Measurements from ENCODE around the gene CCDC57. TPM values are rescaled to one million over a fixed set of nuclear protein-coding genes. Genes with fewer than 3 reads are reported as not detected.

CCDC57 gene
- total and polyA plus RNA-seq, 3 experiments from 2014 or later: 39.2 to 77.6 (median 69.8) TPM

- H3K4me1 Mint-ChIP-seq: no peaks in the 10 kb centered on the region
- no peaks in the 10 kb centered on the region for H3K27me3 ChIP-seq (ENCODE audit: insufficient read depth, low read length, poor library complexity, severe bottlenecking)
- H3K4me1 ChIP-seq (ENCODE audit: insufficient read depth, low read length): no peaks in the 10 kb centered on the region
- no peak for DNase-seq
- CTCF ChIA-PET: no interaction called here
- no peaks in the 10 kb centered on the region for H3K27me3 Mint-ChIP-seq
- peaks cover 9% of the 10 kb centered on the region for H3K36me3 ChIP-seq (ENCODE audit: insufficient read depth, low read length)
- H3K4me3 ChIP-seq (ENCODE audit: low read length): no peak overlapping the region
- POLR2A ChIA-PET: no interaction called here
- H3K36me3 Mint-ChIP-seq: peaks cover 0 to 58% (median 2%) of the 10 kb centered on the region in 3 donors
- no peaks in the 10 kb centered on the region for H3K9me3 ChIP-seq (ENCODE audit: low read length)
- H3K27ac ChIP-seq (ENCODE audit: low read depth, low read length): no peak overlapping the region
- no peaks in the 10 kb centered on the region for H3K9me3 Mint-ChIP-seq
- H3K27ac Mint-ChIP-seq: no peak overlapping the region
- H3K4me3 Mint-ChIP-seq: no peak overlapping the region
These were observed 131.7 kb downstream of the CCDC57 start for GRCh38 chr17:82080789-82081464.

DNA sequence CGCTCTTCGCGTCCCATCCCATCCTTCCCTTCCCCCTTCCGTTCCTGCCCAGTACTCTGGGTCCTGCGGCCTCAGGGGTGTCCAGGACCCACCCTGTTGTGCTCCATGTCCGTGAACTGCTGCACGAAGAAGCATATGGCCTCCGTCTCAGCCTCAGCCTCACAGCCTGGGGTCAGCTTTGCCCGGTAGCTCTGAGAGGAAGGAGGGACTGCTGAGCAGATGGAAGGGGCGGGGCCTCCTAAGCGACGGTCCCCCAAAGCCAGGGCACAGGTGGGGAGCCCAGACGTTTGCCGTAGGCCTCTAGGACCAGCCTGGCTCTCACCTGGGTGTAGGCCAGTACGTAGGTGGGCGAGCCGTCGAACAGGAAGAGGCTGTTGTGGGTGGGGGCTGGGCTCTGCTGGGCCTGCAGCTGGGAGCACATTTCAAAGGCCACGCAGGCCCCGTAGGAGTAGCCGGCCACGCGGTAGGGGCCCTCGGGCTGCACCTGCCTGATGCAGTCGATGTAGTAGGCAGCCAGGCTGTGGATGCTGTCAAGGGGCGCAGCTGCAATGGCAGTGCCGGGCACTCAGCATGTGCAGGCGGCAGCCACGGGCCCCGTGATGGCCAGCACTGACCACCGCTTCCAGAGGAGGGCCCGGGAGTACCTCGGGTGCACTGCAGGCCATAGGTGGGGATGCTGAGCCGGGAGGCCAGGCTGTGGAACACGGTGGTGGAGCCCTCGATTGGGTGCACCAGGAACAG is 132.4 kb downstream of the CCDC57 start:
- no peaks in the 10 kb centered on the region for H3K27me3 ChIP-seq (ENCODE audit: insufficient read depth, low read length, poor library complexity, severe bottlenecking)
- H3K36me3 ChIP-seq (ENCODE audit: insufficient read depth, low read length): peaks cover 9% of the 10 kb centered on the region
- H3K4me1 ChIP-seq (ENCODE audit: insufficient read depth, low read length): no peaks in the 10 kb centered on the region
- CTCF ChIA-PET: no interaction called here
- Mint-ChIP-seq H3K27me3 (no peaks in the 10 kb centered on the region), H3K27ac (no peak overlapping the region), H3K36me3 (peaks cover 0 to 55% (median 2%) of the 10 kb centered on the region in 3 donors), H3K4me1 (no peaks in the 10 kb centered on the region), H3K9me3 (no peaks in the 10 kb centered on the region), H3K4me3 (no peak overlapping the region)
- no peak overlapping the region for H3K27ac ChIP-seq (ENCODE audit: low read depth, low read length)
- no peak overlapping the region for H3K4me3 ChIP-seq (ENCODE audit: low read length)
- POLR2A ChIA-PET: no interaction called here
- H3K9me3 ChIP-seq (ENCODE audit: low read length): no peaks in the 10 kb centered on the region
- no peak for DNase-seq

- H3K36me3 Mint-ChIP-seq: peaks cover 0 to 49% (median 2%) of the 10 kb centered on the region in 3 donors
- H3K4me3 ChIP-seq (ENCODE audit: low read length): no peak overlapping the region
- H3K9me3 Mint-ChIP-seq: no peaks in the 10 kb centered on the region
- no peaks in the 10 kb centered on the region for H3K4me1 ChIP-seq (ENCODE audit: insufficient read depth, low read length)
- H3K4me1 Mint-ChIP-seq: no peaks in the 10 kb centered on the region
- no peaks in the 10 kb centered on the region for H3K27me3 Mint-ChIP-seq
- ChIA-PET POLR2A (interaction anchor here (0.6 kb wide), 1 partner anchor 47 kb away, joined by 4 read pairs; no protein-coding TSS in a partner anchor), CTCF (no interaction called here)
- no peaks in the 10 kb centered on the region for H3K9me3 ChIP-seq (ENCODE audit: low read length)
- DNase-seq: no peak
- H3K27me3 ChIP-seq (ENCODE audit: insufficient read depth, low read length, poor library complexity, severe bottlenecking): no peaks in the 10 kb centered on the region
- no peak overlapping the region for H3K4me3 Mint-ChIP-seq
- H3K27ac Mint-ChIP-seq: no peak overlapping the region
- H3K27ac ChIP-seq (ENCODE audit: low read depth, low read length): no peak overlapping the region
- H3K36me3 ChIP-seq (ENCODE audit: insufficient read depth, low read length): peaks cover 5% of the 10 kb centered on the region
These were observed 133.5 kb downstream of the CCDC57 start for GRCh38 chr17:82079001-82079677.

GRCh38 chr17:82078433-82078832 is 134.2 kb downstream of the CCDC57 start:
- no peak for DNase-seq
- H3K27ac ChIP-seq (ENCODE audit: low read depth, low read length): no peak overlapping the region
- POLR2A ChIA-PET: no interaction called here
- CTCF ChIA-PET: no interaction called here
- no peaks in the 10 kb centered on the region for H3K9me3 ChIP-seq (ENCODE audit: low read length)
- H3K4me3 ChIP-seq (ENCODE audit: low read length): no peak overlapping the region
- no peaks in the 10 kb centered on the region for H3K27me3 Mint-ChIP-seq
- no peak overlapping the region for H3K27ac Mint-ChIP-seq
- peak overlapping the region in 1 of 7 donors; percentile 75 for H3K4me3 Mint-ChIP-seq
- peaks cover 0 to 43% (median 2%) of the 10 kb centered on the region in 3 donors for H3K36me3 Mint-ChIP-seq
- H3K9me3 Mint-ChIP-seq: no peaks in the 10 kb centered on the region
- H3K36me3 ChIP-seq (ENCODE audit: insufficient read depth, low read length): peaks cover 5% of the 10 kb centered on the region
- H3K27me3 ChIP-seq (ENCODE audit: insufficient read depth, low read length, poor library complexity, severe bottlenecking): no peaks in the 10 kb centered on the region
- H3K4me1 Mint-ChIP-seq: no peaks in the 10 kb centered on the region
- H3K4me1 ChIP-seq (ENCODE audit: insufficient read depth, low read length): no peaks in the 10 kb centered on the region

DNA sequence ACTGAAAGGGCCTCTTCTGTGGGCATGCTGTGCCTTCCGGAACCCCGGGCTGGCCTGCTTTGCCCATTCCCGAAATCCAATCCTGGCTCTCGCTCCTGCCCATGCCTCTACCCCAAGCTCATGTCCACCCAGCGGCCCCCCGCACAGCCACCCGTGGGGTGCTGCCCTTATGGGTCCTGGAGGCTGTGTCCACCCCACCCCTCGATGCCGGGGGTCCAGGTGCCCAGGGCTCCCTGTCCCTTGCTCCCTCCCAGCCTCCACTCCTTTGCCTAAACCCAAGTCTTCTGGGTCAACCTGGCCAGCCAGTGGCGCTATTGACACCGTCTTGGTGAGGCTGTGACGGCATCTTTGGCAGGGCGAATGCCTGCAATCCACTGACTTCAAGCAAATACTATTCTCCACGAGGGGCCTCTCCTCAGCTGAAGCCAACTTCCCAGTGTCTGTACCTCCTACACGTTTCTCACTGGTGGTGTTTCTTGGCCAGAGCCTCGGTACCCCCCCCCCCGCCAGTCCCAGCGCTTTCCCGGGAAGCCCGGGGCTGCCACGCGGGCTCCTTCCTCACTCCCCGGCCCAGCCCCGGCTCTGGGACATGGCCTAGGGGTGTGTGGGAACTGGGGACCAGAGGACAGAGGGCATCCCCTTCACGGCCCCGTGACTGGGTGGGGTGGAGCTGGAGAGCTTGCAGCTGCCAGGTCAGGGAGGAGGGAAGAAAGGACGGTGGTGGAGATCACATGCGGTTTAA is 134.9 kb downstream of the CCDC57 start:
- Histone ChIP-seq H3K27me3 (ENCODE audit: insufficient read depth, low read length, poor library complexity, severe bottlenecking) (no peaks in the 10 kb centered on the region), H3K4me3 (ENCODE audit: low read length) (no peak overlapping the region), H3K4me1 (ENCODE audit: insufficient read depth, low read length) (no peaks in the 10 kb centered on the region), H3K9me3 (ENCODE audit: low read length) (no peaks in the 10 kb centered on the region), H3K36me3 (ENCODE audit: insufficient read depth, low read length) (peaks cover 5% of the 10 kb centered on the region), H3K27ac (ENCODE audit: low read depth, low read length) (no peak overlapping the region)
- Mint-ChIP-seq H3K36me3 (peaks cover 0 to 37% (median 2%) of the 10 kb centered on the region in 3 donors), H3K27ac (peak overlapping the region in 1 of 8 donors; percentile 68), H3K4me3 (peak overlapping the region in 1 of 7 donors; percentile 75), H3K4me1 (no peaks in the 10 kb centered on the region), H3K9me3 (no peaks in the 10 kb centered on the region), H3K27me3 (no peaks in the 10 kb centered on the region)
- ChIA-PET POLR2A (no interaction called here), CTCF (no interaction called here)
- DNase-seq: no peak

GRCh38 chr17:82076785-82077591 is 135.7 kb downstream of the CCDC57 start:
- H3K9me3 Mint-ChIP-seq: no peaks in the 10 kb centered on the region
- ChIA-PET POLR2A (interaction anchor here (0.7 kb wide), 1 partner anchor 11 kb away, joined by 3 read pairs; no protein-coding TSS in a partner anchor), CTCF (no interaction called here)
- H3K4me1 ChIP-seq (ENCODE audit: insufficient read depth, low read length): no peaks in the 10 kb centered on the region
- no peaks in the 10 kb centered on the region for H3K4me1 Mint-ChIP-seq
- no peak for DNase-seq
- peak overlapping the region in 1 of 7 donors; percentile 61 for H3K4me3 Mint-ChIP-seq
- H3K4me3 ChIP-seq (ENCODE audit: low read length): no peak overlapping the region
- H3K27me3 Mint-ChIP-seq: no peaks in the 10 kb centered on the region
- H3K36me3 ChIP-seq (ENCODE audit: insufficient read depth, low read length): peaks cover 5% of the 10 kb centered on the region
- H3K27ac Mint-ChIP-seq: no peak overlapping the region
- H3K36me3 Mint-ChIP-seq: peaks cover 0 to 30% (median 2%) of the 10 kb centered on the region in 3 donors
- no peaks in the 10 kb centered on the region for H3K27me3 ChIP-seq (ENCODE audit: insufficient read depth, low read length, poor library complexity, severe bottlenecking)
- no peaks in the 10 kb centered on the region for H3K9me3 ChIP-seq (ENCODE audit: low read length)
- H3K27ac ChIP-seq (ENCODE audit: low read depth, low read length): no peak overlapping the region

DNA sequence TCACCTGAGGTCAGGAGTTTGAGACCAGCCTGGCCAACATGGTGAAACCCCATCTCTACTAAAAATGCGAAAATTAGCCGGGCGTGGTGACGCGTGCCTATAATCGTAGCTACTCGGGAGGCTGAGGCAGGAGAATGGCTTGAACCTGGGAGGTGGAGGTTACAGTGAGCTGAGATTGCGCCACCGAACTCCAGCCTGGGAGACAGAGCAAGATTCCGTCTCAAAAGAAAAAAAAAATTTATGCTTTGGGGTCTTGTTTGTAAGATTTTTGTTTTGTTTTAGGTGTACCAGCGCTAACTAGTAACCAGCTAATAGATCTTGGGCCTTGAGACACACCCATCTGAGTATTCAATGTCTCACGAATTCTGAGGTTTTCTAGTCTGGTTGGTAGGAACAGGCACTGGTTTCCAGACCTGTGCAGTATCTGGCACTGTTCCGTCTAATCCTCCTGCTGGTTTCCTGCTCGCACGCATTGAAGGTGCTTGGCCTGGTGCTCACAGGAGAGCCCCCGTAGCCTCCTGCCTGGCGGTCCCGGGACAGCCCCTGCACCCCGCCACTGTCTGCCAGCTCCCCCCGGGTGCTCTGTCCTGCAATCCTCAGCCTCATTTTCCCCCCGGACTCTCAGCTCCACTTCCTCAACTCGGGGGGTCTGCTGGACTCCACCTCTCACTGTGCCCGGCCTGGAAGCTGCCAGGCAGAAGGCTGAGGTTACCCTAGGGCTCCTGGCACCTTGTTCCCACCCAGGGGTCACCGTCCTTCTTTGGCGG is 136.4 kb downstream of the CCDC57 start:
- ChIA-PET POLR2A (interaction anchor here (0.7 kb wide), 1 partner anchor 10 kb away, joined by 3 read pairs; no protein-coding TSS in a partner anchor), CTCF (no interaction called here)
- H3K9me3 ChIP-seq (ENCODE audit: low read length): no peaks in the 10 kb centered on the region
- no peaks in the 10 kb centered on the region for H3K4me1 ChIP-seq (ENCODE audit: insufficient read depth, low read length)
- H3K27me3 ChIP-seq (ENCODE audit: insufficient read depth, low read length, poor library complexity, severe bottlenecking): no peaks in the 10 kb centered on the region
- Mint-ChIP-seq H3K9me3 (no peaks in the 10 kb centered on the region), H3K27me3 (no peaks in the 10 kb centered on the region), H3K4me3 (peak overlapping the region in 1 of 7 donors; percentile 66), H3K36me3 (peaks cover 0 to 25% (median 2%) of the 10 kb centered on the region in 3 donors), H3K4me1 (no peaks in the 10 kb centered on the region), H3K27ac (peak overlapping the region in 1 of 8 donors; percentile 74)
- peaks cover 5% of the 10 kb centered on the region for H3K36me3 ChIP-seq (ENCODE audit: insufficient read depth, low read length)
- no peak for DNase-seq
- H3K27ac ChIP-seq (ENCODE audit: low read depth, low read length): no peak overlapping the region
- no peak overlapping the region for H3K4me3 ChIP-seq (ENCODE audit: low read length)

Data from CD8-positive, alpha-beta memory T cell (primary cell).